CD4-positive, alpha-beta T cell treated with Interleukin-6 at 100 ng/mL for 8 hours (primary cell): Measurements from ENCODE around the gene EPB41L1.
"Not testable (repeated sequence)": the region's sequence is repeated elsewhere in the genome, so short reads cannot be mapped to it uniquely, and the experiment has no call there.

Experiments
- DNase-seq: peaks from one replicate; pipeline ENCODE4 v3.0.0-alpha.2; 2020; ENCODE audit warnings: mixed read lengths, low spot score

EPB41L1 gene

GRCh38 chr20:36126836-36127527, 27.6 kb upstream of the EPB41L1 start:
- no peak for DNase-seq

GRCh38 chr20:36128463-36129159, 25.9 kb upstream of the EPB41L1 start:
- DNase-seq, result no peak

GRCh38 chr20:36129160-36129543, 25.4 kb upstream of the EPB41L1 start:
- DNase-seq, result no peak

GRCh38 chr20:36130390-36130789, 24.1 kb upstream of the EPB41L1 start:
- DNase-seq, result no peak

- DNase-seq, result no peak
Observed at GRCh38 chr20:36132802-36133211, 21.7 kb upstream of the EPB41L1 start.

- DNase-seq, result no peak
Observed at GRCh38 chr20:36133821-36134220, 20.7 kb upstream of the EPB41L1 start.

GRCh38 chr20:36135159-36135558, 19.4 kb upstream of the EPB41L1 start:
- DNase-seq, result no peak

- DNase-seq, result no peak
Observed at GRCh38 chr20:36135821-36136220, 18.7 kb upstream of the EPB41L1 start.

- not testable (repeated sequence) for DNase-seq
Observed at GRCh38 chr20:36137313-36137712, 17.2 kb upstream of the EPB41L1 start.

- DNase-seq, result no peak
Observed at GRCh38 chr20:36141310-36141709, 13.2 kb upstream of the EPB41L1 start.

GRCh38 chr20:36144336-36144735, 10.2 kb upstream of the EPB41L1 start:
- no peak for DNase-seq

GRCh38 chr20:36145877-36146707, 8.4 kb upstream of the EPB41L1 start:
- DNase-seq, result no peak

GRCh38 chr20:36147690-36148089, 6.8 kb upstream of the EPB41L1 start:
- DNase-seq, result no peak

- DNase-seq, result no peak
Observed at GRCh38 chr20:36148439-36148838, 6.1 kb upstream of the EPB41L1 start.

- no peak for DNase-seq
Observed at GRCh38 chr20:36149012-36149411, 5.5 kb upstream of the EPB41L1 start.

GRCh38 chr20:36149469-36149868, 5.1 kb upstream of the EPB41L1 start:
- no peak for DNase-seq

GRCh38 chr20:36150489-36150846, 4.1 kb upstream of the EPB41L1 start:
- DNase-seq, result no peak

GRCh38 chr20:36150847-36151539, 3.5 kb upstream of the EPB41L1 start:
- DNase-seq, result no peak

GRCh38 chr20:36152261-36152660, 2.3 kb upstream of the EPB41L1 start:
- DNase-seq, result no peak

- DNase-seq, result no peak
Observed at GRCh38 chr20:36153204-36153603, 1.3 kb upstream of the EPB41L1 start.

GRCh38 chr20:36153736-36154699, 522 bp upstream of the EPB41L1 start:
- no peak for DNase-seq
